Right ventricle myocardium superior (tissue), 1 donor: ENCODE measurements around the gene CXCL12. TPM values are rescaled to one million over a fixed set of nuclear protein-coding genes. Genes with fewer than 3 reads are reported as not detected.

Source experiments
- ATAC-seq: fragments of 200-7000 bp; cut with Tn5 transposase; one replicate; pipeline ENCODE4 v1.9.1; 2020; ENCODE audit warnings: mild to moderate bottlenecking; ENCODE audit not compliant: poor library complexity
- DNase-seq: peaks from one replicate; pipeline ENCODE4 v3.0.0-alpha.2; 2020
- intact Hi-C: fragments of 100-400 bp; cut with DNase I; formaldehyde crosslinking; loops from one replicate; pipeline ENCODE4 v1.11.2; 2022
- total RNA-seq: library from RNA; stranded (reverse); fragmentation: NEBNext Ultra II Directional; extraction: Animal tissue kit (Norgen Biotek cat#: 25700); gene quantifications from one replicate; pipeline ENCODE4 v1.2.1, GENCODE V29; 2021
- donor health status: DM: no; HTN: yes; CAD: no; lungs with severe emphysema.

The CXCL12 gene
- total RNA-seq, 1 donor from 2014 or later, result 117 TPM

GRCh38 chr10:44372181-44372580 lies 12.7 kb downstream of the CXCL12 start:
- intact Hi-C loops, result no loop called here
- ATAC-seq, result no peak
- no peak for DNase-seq

DNA sequence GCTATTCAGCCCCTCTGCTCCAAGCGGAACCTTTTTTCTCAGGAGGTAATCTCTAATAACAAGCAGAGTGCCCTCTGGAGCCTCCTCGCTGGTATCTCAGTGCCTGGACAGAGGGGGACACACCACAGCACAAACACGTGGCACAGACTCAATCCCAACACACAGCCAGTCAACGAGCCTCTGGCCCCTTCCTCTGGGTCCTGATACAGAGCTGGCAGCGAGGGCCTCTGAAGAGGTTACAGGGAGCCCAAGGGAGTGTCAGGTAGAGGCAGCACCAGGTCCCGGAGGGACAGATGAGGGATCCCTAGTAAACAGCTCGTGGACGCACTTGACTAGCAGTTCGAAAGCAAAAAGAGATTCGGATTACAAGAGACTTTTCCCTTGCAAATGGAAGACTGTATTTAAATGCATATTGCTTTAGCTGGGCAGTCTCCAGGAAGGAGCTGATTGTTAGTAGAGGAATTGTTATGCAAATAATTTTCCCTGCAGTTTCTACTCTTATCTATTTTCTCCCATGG lies 14.1 kb downstream of the CXCL12 start:
- intact Hi-C loops, result no loop called here
- DNase-seq (no peak), ATAC-seq (no peak)

- ATAC-seq (no peak), DNase-seq (no peak)
- intact Hi-C loops, result no loop called here
These were observed 15.0 kb downstream of the CXCL12 start for GRCh38 chr10:44369854-44370253.

- peak; percentile 25 for ATAC-seq
- DNase-seq, result no peak
- intact Hi-C loops, result no loop called here
These were observed 15.6 kb downstream of the CXCL12 start for GRCh38 chr10:44369296-44369695.

- DNase-seq, result no peak
- no peak for ATAC-seq
- intact Hi-C loops, result no loop called here
These were observed 16.3 kb downstream of the CXCL12 start for GRCh38 chr10:44368637-44369036.

DNA sequence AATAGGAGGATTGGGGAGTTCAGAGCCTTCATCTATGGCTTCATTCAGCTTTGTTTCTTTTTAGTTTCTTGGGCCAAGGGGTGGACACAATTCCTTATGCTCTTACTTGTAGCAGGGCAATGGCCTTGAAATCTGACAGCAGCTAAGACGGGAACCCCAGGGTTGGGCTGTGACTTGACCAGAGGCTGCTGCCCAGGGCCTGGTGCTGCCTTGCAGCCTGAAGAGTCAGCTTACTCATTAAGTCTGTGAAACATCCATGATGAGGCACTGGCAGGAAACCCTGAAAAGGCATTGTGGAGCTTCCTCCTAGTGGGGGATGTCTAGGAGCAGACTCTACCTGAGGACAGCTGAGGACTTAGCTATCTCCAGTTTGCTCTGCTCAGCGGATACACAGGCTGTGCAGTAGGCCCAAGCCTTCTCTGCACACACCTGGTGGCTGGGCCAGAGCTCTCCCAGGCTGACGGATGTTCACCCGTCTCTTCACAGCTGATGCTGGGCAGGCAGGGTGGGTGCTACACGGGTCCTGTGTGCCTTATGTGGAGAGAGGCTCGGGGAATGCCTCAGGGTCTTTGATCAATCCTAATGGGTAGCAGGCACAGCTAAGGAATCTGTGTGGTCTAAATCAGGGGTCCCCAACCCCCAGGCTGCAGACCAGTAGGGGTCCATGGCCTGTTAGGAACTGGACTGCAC lies 17.8 kb downstream of the CXCL12 start:
- intact Hi-C loops, result no loop called here
- ATAC-seq, result no peak

GRCh38 chr10:44364566-44364965 lies 20.3 kb downstream of the CXCL12 start:
- intact Hi-C loops, result no loop called here
- no peak for ATAC-seq
- no peak for DNase-seq

More for the DNA sequence above, 17.8 kb downstream of the CXCL12 start:
- no peak for DNase-seq

DNA sequence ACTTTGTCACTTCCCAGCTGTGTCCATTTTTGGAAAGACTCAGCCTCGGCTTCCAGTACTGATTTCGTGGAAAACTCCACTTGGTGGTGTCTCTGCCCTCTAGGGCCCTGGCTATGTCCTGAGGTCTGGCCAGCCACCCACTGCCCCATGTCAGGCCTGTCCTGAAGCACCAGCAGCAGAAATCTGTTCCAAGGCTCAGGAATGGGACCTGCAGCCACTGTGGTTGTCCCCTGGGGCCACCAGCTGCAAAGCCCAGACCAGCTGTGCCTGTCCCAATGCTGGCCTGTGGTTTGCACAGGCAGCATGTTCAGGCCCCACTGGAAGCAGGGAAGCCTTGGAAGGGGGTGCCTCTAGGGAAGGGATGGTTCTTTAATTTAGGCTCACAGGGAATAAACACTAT lies 21.2 kb downstream of the CXCL12 start:
- ATAC-seq (no peak), DNase-seq (no peak)
- intact Hi-C loops, result no loop called here

- intact Hi-C loops, result no loop called here
- ATAC-seq, result no peak
These were observed 21.8 kb downstream of the CXCL12 start for GRCh38 chr10:44362866-44363711.

GRCh38 chr10:44361109-44361508 lies 23.8 kb downstream of the CXCL12 start:
- intact Hi-C loops, result no loop called here
- DNase-seq, result no peak
- no peak for ATAC-seq

More at GRCh38 chr10:44362866-44363711, 21.8 kb downstream of the CXCL12 start:
- no peak for DNase-seq

- intact Hi-C loops, result no loop called here
- DNase-seq (no peak), ATAC-seq (no peak)
These were observed 26.7 kb downstream of the CXCL12 start for GRCh38 chr10:44358080-44358771.

GRCh38 chr10:44357023-44357540 lies 27.8 kb downstream of the CXCL12 start:
- ATAC-seq (no peak), DNase-seq (no peak)
- intact Hi-C loops, result no loop called here

DNA sequence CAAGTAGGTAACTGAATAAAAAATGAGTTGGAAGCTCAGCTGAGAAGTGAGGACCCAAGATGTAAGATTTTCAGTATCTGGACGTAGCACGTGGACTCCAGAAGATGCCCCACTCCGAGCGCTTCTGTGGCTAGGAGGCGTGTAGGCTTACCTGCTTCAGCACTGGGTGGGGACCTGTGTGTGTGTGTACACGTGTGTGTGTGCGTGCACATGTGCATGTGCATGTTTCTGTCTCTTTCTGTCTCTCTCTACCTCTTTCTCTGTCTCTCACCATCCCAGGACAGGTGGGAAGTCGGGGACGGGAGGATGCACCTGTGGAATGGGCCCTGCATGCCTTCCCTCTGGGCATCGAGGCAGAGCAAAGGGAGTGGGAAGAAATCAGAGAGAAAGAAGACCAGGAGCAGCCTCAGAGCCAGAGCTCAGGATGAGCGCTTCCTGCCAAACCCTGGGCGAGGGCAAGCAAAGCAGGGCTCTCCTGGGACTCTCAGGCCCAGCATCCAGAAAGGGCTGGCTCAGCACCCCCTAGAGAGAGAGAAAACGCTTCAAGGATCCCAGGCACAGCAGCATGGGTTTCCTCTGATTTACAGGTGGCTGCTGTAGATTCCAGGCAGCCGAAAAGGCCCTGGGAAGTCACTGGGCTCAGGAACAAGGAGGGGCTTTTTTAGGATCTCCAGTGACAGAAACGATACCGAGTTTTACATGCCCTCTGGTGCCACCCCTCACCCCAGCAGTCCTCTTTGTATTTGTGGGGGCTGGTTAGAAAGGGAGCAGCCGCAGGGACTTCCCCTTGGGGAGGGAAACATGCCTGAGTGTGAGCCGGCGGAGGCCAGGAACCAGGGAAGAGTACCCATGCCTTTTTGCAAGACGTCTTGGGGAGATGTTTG lies 28.5 kb downstream of the CXCL12 start:
- intact Hi-C loops, result no loop called here
- DNase-seq (no peak), ATAC-seq (no peak)

DNA sequence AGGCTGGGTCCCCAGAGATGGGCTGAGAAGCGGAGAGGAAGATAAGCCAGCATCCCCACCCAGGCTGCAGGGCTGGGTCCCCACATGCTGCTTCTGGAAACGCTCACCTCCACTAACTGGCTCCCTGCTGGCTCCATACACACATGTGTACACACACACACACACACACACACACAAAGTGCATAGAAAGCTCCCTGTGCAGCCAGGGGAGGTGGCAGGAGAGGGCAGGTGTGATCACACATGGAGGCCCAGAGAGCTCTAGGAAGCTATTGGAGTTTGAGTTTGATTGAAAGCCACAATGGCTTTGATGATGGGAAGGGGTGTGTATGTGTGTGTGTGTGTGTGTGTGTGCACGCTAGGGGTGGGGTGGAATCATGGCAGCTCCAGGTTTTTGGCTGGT lies 29.3 kb downstream of the CXCL12 start:
- DNase-seq (no peak), ATAC-seq (no peak)
- intact Hi-C loops, result no loop called here

DNA sequence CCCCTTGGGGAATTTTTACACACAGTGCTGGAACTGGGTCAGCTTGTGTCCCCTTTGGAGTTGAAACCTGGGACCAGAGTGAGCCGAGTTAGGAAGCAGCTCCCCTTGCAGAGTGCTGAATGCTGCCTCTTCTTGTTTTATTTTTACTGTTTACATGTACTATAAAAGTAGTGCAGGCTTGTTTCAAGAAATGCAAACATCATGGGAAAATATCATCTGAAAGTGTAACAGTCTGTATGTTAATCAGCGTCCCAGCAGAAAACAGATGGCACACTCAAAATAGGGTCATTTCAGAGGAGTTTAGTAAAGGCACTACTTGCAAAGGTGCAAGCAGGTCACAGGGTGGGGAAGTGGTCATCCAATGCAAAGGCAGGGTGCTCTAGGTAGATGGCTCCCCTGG lies 30.1 kb downstream of the CXCL12 start:
- intact Hi-C loops, result no loop called here
- DNase-seq (no peak), ATAC-seq (no peak)

DNA sequence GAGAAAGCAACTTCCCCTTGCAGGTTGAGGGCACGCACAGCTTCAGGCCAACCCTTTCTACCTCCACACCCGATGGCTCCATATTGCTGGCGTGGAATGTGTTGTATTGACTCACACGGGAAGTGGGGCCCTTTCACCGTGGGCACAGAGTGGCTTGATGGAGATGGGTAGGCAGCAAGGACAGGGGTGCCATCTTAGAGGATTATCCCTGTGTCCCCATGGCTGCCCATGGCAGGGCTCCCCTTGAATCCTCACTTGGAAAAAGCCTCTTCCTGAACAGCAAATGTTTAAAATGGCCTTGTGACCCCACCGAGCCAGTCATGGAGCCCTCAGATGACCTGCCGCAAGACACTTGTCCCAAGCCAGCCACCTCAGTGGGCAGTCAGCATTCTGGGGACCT lies 31.2 kb downstream of the CXCL12 start:
- DNase-seq (no peak), ATAC-seq (no peak)
- intact Hi-C loops, result no loop called here

GRCh38 chr10:44353128-44353390 lies 31.8 kb downstream of the CXCL12 start:
- ATAC-seq, result no peak
- intact Hi-C loops, result no loop called here
- DNase-seq, result no peak

DNA sequence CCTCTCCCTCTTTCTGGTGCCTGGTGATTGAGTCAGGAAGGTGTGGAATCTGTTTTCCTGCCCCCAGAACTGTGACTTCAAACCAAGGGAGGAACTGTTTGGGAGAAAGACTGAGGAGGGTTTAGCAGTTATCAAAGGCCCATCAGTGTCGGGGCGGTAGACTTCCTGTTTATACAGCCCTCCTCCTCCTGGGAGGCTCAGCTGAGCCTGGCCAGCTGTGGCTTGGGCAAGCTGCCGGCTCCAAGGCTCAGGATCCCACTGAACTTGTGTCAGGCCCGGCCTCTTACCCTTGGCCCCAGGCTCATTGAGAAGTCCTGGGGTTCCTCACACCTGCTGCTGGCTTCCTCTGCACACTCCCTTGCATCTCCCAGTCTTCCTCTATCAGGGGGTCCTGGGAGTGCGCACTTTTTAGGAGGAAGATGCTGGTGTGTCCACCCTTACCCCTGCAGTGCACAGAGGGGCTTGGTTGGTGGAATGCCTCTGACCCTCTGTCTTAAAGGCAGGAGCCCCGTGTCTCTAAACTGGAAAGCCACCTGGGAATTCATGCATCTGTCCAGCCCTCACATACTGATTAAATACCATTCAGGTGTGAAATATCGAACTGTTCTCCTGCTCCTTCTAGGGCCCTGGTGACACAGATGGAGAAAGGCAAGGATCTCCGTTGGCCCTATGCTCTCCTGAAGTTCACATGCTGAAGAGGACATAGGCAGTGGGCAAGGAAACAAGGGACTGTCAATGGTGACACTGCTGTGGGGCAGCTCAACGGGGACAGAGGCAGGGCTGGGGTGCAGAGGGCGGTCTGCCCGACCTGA lies 32.4 kb downstream of the CXCL12 start:
- ATAC-seq (peak; percentile 94), DNase-seq (peak; percentile 85)
- intact Hi-C loops, result no loop called here
